ENCODE measurements around the gene CD226.
"Not testable (repeated sequence)": the region's sequence is repeated elsewhere in the genome, so short reads cannot be mapped to it uniquely, and the experiment has no call there.

The CD226 gene

DNA sequence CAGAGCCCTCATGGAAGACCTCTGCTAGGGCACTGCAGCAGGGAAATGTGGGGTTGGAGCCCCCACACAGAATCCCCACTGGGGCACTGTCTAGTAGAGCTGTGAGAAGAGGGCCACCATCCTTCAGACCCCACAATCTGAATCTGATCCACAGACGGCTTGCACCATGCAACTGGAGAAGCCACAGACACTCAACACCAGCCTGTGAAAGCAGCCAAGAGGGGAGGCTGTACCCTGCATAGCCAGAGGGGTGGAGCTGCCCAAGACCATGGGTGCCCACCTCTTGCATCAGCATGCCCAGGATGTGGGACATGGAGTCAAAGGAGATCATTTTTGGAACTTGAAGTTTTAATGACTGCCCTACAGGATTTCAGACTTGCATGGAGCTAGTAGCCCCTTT lies 6.5 kb downstream of the CD226 start:
- H3K27ac ChIP-seq (ENCODE audit: low read length, poor library complexity, severe bottlenecking), result no peak overlapping the region
- no peaks in the 10 kb centered on the region for H3K27me3 ChIP-seq (ENCODE audit: control insufficient read depth in 1 of 2, insufficient read depth in 1 of 2, low read length in 2 of 2)
- H3K79me1 ChIP-seq (replicated peaks; ENCODE audit: low read length, poor library complexity, severe bottlenecking), result no peaks in the 10 kb centered on the region
- H3K4me3 ChIP-seq (ENCODE audit: insufficient read depth in 1 of 2, low read depth in 1 of 2, low read length in 2 of 2), result no peak overlapping the region
- no peak overlapping the region for H3K4me2 ChIP-seq (ENCODE audit: low read length, poor library complexity, severe bottlenecking)
- H2BK12ac ChIP-seq (ENCODE audit: low read length in 2 of 2), result no peak overlapping the region
- H3K23ac ChIP-seq (ENCODE audit: low read length in 2 of 2), result no peak overlapping the region
- H2BK15ac ChIP-seq (ENCODE audit: low read depth, poor library complexity, severe bottlenecking), result no peak overlapping the region
- H3K36me3 ChIP-seq (ENCODE audit: control insufficient read depth in 1 of 2, insufficient read depth in 2 of 2, low read depth in 1 of 2, low read length in 2 of 2), result no peaks in the 10 kb centered on the region
- WGBS, result 100% methylated on average over 1 of the region's 1 CpG
- H3K4me1 ChIP-seq (ENCODE audit: control insufficient read depth, insufficient read depth, low read depth, low read length), result no peaks in the 10 kb centered on the region
- no peak overlapping the region for H3K14ac ChIP-seq (ENCODE audit: low read length in 2 of 2)
- no peak overlapping the region for H4K91ac ChIP-seq (ENCODE audit: low read length)
- H4K8ac ChIP-seq (ENCODE audit: low read length), result no peak overlapping the region
- DNase-seq, result no peak
- H2BK5ac ChIP-seq (ENCODE audit: low read depth, low read length, poor library complexity, severe bottlenecking), result no peak overlapping the region
- no peak overlapping the region for H2BK120ac ChIP-seq (ENCODE audit: low read depth, low read length)
- H2AFZ ChIP-seq (ENCODE audit: low read depth, low read length), result no peak overlapping the region
- H3K9me3 ChIP-seq (ENCODE audit: control insufficient read depth, low read length), result no peaks in the 10 kb centered on the region
- H3K9ac ChIP-seq (ENCODE audit: low read length), result no peak overlapping the region
- H3K18ac ChIP-seq (ENCODE audit: low read depth in 1 of 2, low read length in 2 of 2), result no peak overlapping the region
- no peak overlapping the region for H3K4ac ChIP-seq (ENCODE audit: low read depth in 1 of 2, low read length in 2 of 2)
- H2AK5ac ChIP-seq (ENCODE audit: low read length, severe bottlenecking), result no peak overlapping the region

GRCh38 chr18:69939812-69940211 lies 7.9 kb downstream of the CD226 start:
- not testable (repeated sequence) for H3K27ac ChIP-seq (ENCODE audit: low read length, poor library complexity, severe bottlenecking); H3K4me1 ChIP-seq (ENCODE audit: control insufficient read depth, insufficient read depth, low read depth, low read length); H2AK5ac ChIP-seq (ENCODE audit: low read length, severe bottlenecking); H2BK12ac ChIP-seq (ENCODE audit: low read length in 2 of 2); H3K4me3 ChIP-seq (ENCODE audit: insufficient read depth in 1 of 2, low read depth in 1 of 2, low read length in 2 of 2); H3K4me2 ChIP-seq (ENCODE audit: low read length, poor library complexity, severe bottlenecking); H4K91ac ChIP-seq (ENCODE audit: low read length); H3K79me1 ChIP-seq (replicated peaks; ENCODE audit: low read length, poor library complexity, severe bottlenecking); H4K8ac ChIP-seq (ENCODE audit: low read length); DNase-seq; H3K27me3 ChIP-seq (ENCODE audit: control insufficient read depth in 1 of 2, insufficient read depth in 1 of 2, low read length in 2 of 2); H2AFZ ChIP-seq (ENCODE audit: low read depth, low read length); H3K36me3 ChIP-seq (ENCODE audit: control insufficient read depth in 1 of 2, insufficient read depth in 2 of 2, low read depth in 1 of 2, low read length in 2 of 2); H3K4ac ChIP-seq (ENCODE audit: low read depth in 1 of 2, low read length in 2 of 2); H2BK5ac ChIP-seq (ENCODE audit: low read depth, low read length, poor library complexity, severe bottlenecking); H2BK120ac ChIP-seq (ENCODE audit: low read depth, low read length); H3K18ac ChIP-seq (ENCODE audit: low read depth in 1 of 2, low read length in 2 of 2); H2BK15ac ChIP-seq (ENCODE audit: low read depth, poor library complexity, severe bottlenecking); H3K9ac ChIP-seq (ENCODE audit: low read length); H3K9me3 ChIP-seq (ENCODE audit: control insufficient read depth, low read length); H3K23ac ChIP-seq (ENCODE audit: low read length in 2 of 2); H3K14ac ChIP-seq (ENCODE audit: low read length in 2 of 2)
- WGBS, result 94% methylated on average over 3 of the region's 4 CpGs

DNA sequence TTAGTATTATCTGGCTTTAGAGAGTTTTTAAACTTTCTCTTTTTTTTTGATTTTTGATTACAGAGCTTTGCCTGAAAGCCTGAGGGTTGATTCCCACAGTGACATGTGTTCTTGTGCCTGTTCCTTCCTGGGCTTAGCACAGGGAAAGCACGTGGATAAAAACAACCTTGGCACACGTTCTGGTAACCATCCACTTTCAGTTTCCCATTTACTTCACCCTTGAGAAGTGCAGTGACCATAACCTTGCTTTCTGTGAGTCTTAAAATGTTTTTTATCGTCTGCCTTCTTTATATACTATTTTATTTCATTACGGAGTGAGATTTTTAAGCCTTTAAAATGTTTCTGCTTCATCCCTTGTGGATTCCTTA lies 11.5 kb downstream of the CD226 start:
- Histone ChIP-seq H2BK5ac (ENCODE audit: low read depth, low read length, poor library complexity, severe bottlenecking) (no peak overlapping the region), H2BK120ac (ENCODE audit: low read depth, low read length) (no peak overlapping the region), H3K36me3 (ENCODE audit: control insufficient read depth in 1 of 2, insufficient read depth in 2 of 2, low read depth in 1 of 2, low read length in 2 of 2) (no peaks in the 10 kb centered on the region), H3K79me1 (replicated peaks; ENCODE audit: low read length, poor library complexity, severe bottlenecking) (no peaks in the 10 kb centered on the region), H3K9me3 (ENCODE audit: control insufficient read depth, low read length) (no peaks in the 10 kb centered on the region), H3K4me2 (ENCODE audit: low read length, poor library complexity, severe bottlenecking) (no peak overlapping the region), H3K27me3 (ENCODE audit: control insufficient read depth in 1 of 2, insufficient read depth in 1 of 2, low read length in 2 of 2) (no peaks in the 10 kb centered on the region), H4K91ac (ENCODE audit: low read length) (no peak overlapping the region), H3K4me1 (ENCODE audit: control insufficient read depth, insufficient read depth, low read depth, low read length) (no peaks in the 10 kb centered on the region), H3K14ac (ENCODE audit: low read length in 2 of 2) (no peak overlapping the region), H2AFZ (ENCODE audit: low read depth, low read length) (no peak overlapping the region), H2BK12ac (ENCODE audit: low read length in 2 of 2) (no peak overlapping the region), H3K4me3 (ENCODE audit: insufficient read depth in 1 of 2, low read depth in 1 of 2, low read length in 2 of 2) (no peak overlapping the region), H3K9ac (ENCODE audit: low read length) (no peak overlapping the region), H2AK5ac (ENCODE audit: low read length, severe bottlenecking) (no peak overlapping the region), H3K23ac (ENCODE audit: low read length in 2 of 2) (no peak overlapping the region), H3K4ac (ENCODE audit: low read depth in 1 of 2, low read length in 2 of 2) (no peak overlapping the region), H3K27ac (ENCODE audit: low read length, poor library complexity, severe bottlenecking) (no peak overlapping the region), H2BK15ac (ENCODE audit: low read depth, poor library complexity, severe bottlenecking) (no peak overlapping the region), H4K8ac (ENCODE audit: low read length) (no peak overlapping the region), H3K18ac (ENCODE audit: low read depth in 1 of 2, low read length in 2 of 2) (no peak overlapping the region)
- DNase-seq, result no peak
- 88% methylated on average over 2 of the region's 4 CpGs for WGBS

DNA sequence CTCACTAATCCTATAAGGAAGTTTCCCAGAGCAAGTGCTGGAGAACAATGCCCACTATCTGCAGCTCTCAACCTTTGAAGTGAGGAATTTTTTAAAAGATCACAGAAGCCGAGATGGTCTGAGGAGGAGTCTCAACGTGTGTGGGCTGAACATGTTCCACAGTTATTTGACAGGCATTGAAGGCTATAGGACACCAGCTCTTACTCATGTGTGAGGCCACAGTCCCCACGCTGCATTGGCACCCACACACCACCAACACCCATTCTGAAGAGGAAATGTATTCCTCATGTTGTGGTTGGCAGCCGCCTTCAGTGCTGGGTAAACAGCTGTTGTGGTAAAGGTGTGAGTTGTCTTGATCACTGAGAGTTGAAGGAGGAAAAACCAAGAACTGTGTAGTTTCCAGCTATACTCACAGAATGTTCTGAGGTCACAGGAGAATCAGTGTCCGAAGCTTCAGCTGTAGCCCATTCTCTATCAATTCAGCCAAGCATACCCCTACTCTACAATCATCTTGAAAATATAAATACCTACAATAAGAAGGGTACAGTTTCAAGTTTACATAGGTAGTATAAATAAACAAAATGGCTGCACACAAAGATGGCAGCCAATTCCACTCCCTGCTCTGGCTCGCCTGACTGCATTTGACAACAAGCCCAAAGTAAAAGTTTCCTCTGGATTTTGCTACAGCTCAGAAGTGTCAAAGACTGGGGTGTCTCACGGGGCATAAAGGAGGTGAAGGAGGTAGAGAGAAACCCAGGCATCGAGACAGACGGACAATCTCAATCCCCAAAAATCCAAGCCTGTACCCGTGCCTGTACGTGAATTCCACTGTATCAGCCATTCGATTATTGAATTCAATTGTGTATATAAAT lies 12.1 kb downstream of the CD226 start:
- no peak overlapping the region for H3K18ac ChIP-seq (ENCODE audit: low read depth in 1 of 2, low read length in 2 of 2)
- H3K4me3 ChIP-seq (ENCODE audit: insufficient read depth in 1 of 2, low read depth in 1 of 2, low read length in 2 of 2), result no peak overlapping the region
- no peak overlapping the region for H2BK15ac ChIP-seq (ENCODE audit: low read depth, poor library complexity, severe bottlenecking)
- no peak overlapping the region for H2AK5ac ChIP-seq (ENCODE audit: low read length, severe bottlenecking)
- DNase-seq, result no peak
- WGBS, result 65% methylated on average over 5 of the region's 12 CpGs
- H3K4me1 ChIP-seq (ENCODE audit: control insufficient read depth, insufficient read depth, low read depth, low read length), result no peaks in the 10 kb centered on the region
- no peaks in the 10 kb centered on the region for H3K36me3 ChIP-seq (ENCODE audit: control insufficient read depth in 1 of 2, insufficient read depth in 2 of 2, low read depth in 1 of 2, low read length in 2 of 2)
- H3K9me3 ChIP-seq (ENCODE audit: control insufficient read depth, low read length), result no peaks in the 10 kb centered on the region
- H3K9ac ChIP-seq (ENCODE audit: low read length), result no peak overlapping the region
- H3K4ac ChIP-seq (ENCODE audit: low read depth in 1 of 2, low read length in 2 of 2), result no peak overlapping the region
- H3K27ac ChIP-seq (ENCODE audit: low read length, poor library complexity, severe bottlenecking), result no peak overlapping the region
- H2BK120ac ChIP-seq (ENCODE audit: low read depth, low read length), result no peak overlapping the region
- no peaks in the 10 kb centered on the region for H3K27me3 ChIP-seq (ENCODE audit: control insufficient read depth in 1 of 2, insufficient read depth in 1 of 2, low read length in 2 of 2)
- H2BK12ac ChIP-seq (ENCODE audit: low read length in 2 of 2), result no peak overlapping the region
- H3K23ac ChIP-seq (ENCODE audit: low read length in 2 of 2), result no peak overlapping the region
- H2BK5ac ChIP-seq (ENCODE audit: low read depth, low read length, poor library complexity, severe bottlenecking), result no peak overlapping the region
- no peak overlapping the region for H4K91ac ChIP-seq (ENCODE audit: low read length)
- no peak overlapping the region for H4K8ac ChIP-seq (ENCODE audit: low read length)
- no peak overlapping the region for H3K4me2 ChIP-seq (ENCODE audit: low read length, poor library complexity, severe bottlenecking)
- no peak overlapping the region for H3K14ac ChIP-seq (ENCODE audit: low read length in 2 of 2)
- no peak overlapping the region for H2AFZ ChIP-seq (ENCODE audit: low read depth, low read length)
- no peaks in the 10 kb centered on the region for H3K79me1 ChIP-seq (replicated peaks; ENCODE audit: low read length, poor library complexity, severe bottlenecking)
